Measurements from ENCODE around the gene MAP2K7.
"Not testable (repeated sequence)": the region's sequence is repeated elsewhere in the genome, so short reads cannot be mapped to it uniquely, and the experiment has no call there.

The MAP2K7 gene

DNA sequence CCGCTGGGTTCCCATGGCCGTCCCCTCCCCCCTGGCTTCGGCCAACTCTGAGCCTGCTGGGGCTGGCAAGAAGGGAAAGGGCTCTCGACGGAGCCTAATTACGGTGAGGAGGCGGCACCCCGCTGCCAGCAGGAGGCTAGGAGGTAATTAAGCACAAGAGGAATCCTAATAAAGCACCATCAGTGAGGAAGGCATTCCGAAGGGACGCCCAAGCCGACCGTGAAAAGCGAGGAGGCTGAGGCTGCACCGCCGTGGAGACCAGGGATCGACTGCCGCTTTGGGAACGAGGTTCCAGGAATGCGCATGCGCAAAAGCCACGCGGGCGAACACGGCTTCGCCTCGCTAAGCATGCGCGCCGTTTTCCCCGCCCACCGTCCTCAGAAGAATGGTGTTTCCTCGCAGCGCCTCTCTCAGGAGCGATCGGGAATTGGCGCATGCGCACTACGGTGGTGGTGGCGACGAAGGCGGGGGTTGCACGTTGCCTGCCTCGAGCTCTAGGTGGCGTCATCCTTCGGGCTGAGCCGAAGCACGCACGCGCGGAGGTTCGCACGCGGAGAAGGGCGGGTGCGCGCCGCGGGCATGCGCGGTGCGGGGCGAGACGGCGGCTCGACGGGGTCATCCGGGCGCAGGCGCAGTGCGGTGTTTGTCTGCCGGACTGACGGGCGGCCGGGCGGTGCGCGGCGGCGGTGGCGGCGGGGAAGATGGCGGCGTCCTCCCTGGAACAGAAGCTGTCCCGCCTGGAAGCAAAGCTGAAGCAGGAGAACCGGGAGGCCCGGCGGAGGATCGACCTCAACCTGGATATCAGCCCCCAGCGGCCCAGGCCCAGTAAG, at the start of gene MAP2K7:
Gene MAP2K7 (plus strand): TSS at position 634 of the 830 bp plus-strand sequence. CDS start 68 bp downstream, at position 702.
- in situ Hi-C loops (cut with MboI; ENCODE audit: low sequenced_read_pairs), result no loop called here

DNA sequence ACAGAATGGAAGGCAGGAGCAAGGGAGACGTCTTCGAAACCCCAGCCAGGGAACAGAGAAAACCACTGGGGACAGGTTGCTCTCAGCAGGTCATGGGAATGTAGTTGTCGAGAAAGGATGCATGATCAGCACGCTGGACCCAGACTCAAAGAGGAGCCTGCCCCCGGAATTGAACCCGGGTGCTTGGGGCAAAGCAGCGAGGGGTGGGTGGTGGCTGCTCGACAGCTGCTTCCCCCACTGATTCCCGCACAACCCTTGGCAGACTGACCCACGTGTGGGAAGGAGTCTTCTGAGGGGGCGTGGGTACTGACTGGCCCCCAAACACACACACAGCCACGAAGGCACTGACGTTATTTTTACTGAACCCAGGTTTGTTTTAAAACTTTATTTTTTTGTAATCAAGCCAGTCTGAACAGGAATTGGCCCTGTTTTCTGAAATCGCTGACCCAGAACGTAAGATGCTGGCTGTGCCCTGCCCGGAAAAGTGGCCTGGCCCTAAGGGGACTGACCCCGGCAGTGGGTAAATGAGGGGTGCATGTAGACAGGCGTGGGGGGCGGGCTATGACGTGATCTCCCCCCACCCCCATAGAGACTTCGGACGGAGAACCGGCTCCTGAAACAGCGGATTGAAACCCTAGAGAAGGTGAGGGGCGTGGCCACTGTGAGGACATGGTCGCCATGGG, 48.1 kb upstream of the MAP2K7 start:
- in situ Hi-C loops (cut with MboI; ENCODE audit: low sequenced_read_pairs), result no loop called here

DNA sequence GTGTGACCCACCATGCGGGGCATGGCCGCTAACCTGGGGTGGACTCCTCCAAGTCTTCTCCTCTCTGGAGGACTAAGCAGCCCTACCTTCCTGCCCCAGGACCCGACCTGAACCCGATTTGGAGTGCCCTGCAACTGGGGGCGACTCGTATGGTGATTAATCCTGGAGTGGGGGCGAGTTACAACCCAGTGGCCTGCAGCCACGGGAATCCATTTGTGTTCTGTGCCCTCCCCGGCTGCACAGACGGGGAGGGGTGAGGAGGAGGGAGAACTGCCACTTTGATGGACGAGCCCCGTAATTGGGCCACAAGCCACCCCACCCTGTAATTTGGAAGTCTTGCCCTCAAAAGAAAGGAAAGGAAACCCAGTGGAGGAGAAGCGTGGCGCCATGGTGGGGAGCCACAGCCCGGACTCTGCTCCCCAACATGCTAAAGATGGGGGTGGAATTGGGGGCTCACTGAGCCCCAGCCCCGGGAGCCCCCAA, 47.5 kb upstream of the MAP2K7 start:
- in situ Hi-C loops (cut with MboI; ENCODE audit: low sequenced_read_pairs), result no loop called here

DNA sequence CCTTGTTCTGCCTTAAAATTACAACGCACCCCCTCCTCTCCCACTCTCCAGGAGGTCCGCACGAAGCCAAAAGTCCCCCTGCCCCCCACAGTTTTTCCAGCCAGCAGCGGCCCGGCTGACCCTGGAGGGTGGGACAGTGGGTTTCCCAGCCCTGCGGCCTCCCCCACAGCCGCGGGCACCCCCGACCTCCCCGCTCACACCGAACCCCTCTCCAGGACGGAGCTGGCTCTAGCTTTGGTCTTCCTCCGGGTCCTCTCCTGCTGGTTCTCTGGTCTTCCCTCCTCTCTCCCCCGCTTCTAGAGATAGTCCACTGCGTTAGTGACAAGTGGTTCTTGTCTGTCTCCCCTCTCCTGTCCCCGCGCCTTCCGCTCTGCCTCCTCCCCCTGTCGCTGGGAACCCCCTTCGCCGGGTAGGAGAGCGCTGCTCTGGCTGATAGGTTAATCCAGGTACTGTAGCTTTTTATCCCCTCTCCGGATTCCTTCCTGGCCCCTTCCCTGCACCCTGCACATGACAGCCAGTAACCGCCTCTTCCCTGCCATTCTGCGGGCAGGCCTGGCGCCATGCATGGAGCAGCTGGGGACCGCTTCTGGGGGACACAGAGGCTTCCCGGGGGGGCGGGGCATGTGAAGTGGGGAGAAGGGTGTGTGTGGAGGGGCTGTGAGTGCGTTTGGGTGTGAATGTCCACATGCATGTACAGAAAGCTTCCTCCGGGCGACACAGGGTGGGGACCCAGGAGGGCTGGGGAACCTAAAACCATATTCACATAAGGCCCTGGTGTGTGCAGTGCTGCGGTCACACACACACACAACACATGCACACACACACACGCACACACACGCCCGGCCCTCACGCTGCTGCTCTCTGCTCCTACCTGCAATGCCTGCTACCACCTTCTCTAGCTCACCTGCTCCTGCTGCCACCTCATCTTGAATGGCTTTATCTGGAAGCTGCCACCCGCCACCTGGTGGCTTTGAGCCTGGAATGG, 46.7 kb upstream of the MAP2K7 start:
- in situ Hi-C loops (cut with MboI; ENCODE audit: low sequenced_read_pairs), result no loop called here

DNA sequence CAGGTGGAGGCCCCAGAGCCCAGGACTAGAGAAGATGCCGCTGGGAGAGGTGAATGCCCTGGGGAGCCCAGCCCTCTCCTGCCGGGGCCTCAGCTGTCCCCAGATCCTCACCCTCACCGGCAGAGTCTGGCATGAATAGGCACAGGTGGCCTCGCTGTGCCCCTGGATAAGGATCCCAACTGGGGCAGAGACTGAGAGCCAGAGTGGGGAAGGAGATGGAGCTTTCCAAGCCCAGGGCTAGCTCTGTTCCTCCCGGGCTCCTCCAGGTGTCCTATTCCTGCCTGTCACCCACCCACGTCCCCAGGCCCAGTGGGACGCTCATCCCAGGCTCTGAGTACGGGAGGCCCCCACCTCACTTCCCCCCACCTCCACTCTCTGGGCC, 46.0 kb upstream of the MAP2K7 start:
- in situ Hi-C loops (cut with MboI; ENCODE audit: low sequenced_read_pairs), result no loop called here

DNA sequence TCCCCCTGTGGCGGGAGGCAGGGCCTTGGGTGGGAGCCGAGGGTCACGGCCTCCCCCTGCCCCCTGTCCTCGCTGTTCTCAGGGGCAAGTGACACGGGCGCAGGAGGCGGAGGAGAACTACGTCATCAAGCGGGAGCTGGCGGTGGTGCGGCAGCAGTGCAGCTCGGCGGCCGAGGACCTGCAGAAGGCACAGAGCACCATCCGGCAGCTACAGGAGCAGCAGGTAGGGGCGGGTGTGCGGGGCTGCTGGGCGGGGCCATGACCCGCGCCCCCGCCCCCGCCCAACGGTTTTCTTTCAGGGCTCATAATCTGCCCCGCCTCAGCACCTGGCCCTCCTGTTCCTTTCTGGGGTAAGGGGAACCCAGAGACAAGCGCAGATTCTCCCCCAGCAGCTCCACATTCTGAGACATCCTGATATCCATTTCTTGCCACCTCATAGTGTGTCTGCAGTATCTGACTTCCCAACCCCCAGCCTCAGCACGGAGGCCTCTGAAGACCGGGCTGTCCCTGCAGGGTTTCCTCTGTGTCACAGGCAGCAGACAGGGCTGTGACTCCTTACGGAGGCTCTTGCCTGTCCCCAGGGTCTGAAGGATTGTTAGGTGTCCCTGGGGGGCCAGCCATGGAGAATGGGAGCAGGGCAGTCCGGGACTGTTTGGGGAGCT, 45.4 kb upstream of the MAP2K7 start:
- in situ Hi-C loops (cut with MboI; ENCODE audit: low sequenced_read_pairs), result no loop called here

DNA sequence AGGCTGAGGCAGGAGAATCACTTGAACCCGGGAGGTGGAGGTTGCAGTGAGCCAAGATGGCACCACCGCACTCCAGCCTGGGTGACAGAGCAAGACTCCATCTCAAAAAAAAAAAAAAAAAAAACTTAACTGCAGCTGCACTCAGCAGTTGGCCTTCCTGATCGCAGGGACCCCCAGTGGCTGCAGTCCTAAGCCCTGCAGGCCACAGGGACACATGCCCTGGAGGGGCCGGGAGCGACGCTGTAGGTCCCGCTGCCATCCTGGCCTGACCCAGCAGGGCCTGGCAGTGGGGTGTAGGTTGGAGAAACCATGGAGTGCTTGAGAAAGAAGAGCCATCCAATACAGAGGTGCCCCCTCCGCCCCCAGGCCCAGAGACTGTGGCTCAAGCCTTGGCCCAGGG, 44.6 kb upstream of the MAP2K7 start:
- in situ Hi-C loops (cut with MboI; ENCODE audit: low sequenced_read_pairs), result not testable (repeated sequence)

DNA sequence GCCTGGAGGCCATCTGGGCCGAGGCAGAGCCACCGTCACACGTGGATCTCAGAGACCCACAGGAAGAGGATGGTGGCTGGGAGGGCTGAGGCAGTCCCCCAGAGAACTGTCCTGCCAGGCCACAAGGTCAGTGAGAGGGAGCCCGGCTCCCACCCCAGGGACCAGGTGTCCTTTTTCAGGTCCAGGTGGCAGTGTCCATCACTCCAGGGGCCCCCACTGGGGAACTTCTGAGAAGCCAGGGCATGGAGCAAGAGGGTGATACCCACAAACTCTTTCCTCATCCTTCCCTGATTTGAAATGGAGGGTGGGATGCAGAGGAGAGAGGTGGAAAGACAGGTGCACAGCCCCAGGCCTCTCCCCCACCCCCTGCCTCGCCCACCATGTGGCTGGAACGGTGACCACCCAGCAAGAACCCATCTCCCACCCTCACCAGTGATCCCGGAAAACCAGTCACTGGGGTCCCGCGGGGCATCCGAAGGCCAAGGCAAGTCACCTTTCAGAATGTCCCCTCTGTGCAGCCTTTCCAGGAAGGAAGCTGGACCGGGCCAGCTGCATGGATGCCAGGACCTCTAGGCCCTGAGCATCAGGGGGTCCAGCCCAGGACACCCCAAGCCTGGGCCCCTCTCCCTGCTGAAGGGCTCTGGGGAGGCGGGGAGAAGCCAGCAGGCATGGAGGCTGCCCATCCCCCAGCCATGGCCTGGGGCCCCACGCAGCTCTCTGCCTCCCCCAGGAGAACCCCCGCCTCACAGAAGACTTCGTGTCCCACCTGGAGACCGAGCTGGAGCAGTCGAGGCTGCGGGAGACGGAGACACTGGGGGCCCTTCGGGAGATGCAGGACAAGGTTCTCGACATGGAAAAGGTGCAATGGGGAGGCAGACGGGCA, 43.6 kb upstream of the MAP2K7 start:
- in situ Hi-C loops (cut with MboI; ENCODE audit: low sequenced_read_pairs), result no loop called here

DNA sequence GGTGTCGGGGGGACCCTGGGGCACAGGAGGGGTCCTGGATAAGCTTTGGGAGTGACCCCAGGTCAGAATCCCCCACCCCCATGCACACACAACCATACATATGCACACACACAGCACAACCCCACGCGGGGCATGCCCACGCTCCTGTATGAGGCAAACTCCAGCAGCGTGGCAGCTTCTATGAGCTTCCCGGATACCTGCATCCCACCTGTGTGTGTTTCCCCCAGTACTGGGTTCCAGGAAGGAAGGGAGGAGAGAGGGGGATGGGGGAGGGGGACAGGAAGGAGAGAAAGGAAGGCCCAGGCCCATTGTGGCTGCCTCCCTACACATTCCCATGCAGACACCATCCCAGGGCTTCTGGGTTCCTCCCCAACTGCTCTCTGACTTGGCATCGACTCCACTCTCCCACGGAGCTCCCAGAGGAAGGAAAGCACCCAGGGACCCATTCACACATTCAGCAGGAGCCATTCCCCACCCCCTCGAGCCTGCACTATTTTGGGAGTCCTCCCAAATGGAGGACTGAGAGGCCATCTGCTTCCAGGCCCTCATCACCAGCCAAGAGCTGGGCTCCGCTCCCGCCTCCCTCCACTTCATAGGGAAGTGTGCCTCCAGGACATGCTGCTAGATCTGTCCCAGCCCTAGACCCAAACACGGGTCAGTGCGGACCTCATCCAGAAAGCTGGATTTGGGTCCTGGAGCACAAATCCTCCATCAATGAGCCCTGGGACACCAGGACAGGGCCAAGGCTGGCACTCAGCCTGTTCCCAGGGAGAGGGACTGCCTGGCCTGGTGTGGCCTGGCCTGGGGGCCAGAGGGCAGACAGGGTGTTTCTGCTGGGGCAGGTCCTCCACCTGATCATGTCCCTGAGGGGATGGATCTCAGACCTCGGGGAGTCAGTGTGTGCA, 42.7 kb upstream of the MAP2K7 start:
- in situ Hi-C loops (cut with MboI; ENCODE audit: low sequenced_read_pairs), result no loop called here

DNA sequence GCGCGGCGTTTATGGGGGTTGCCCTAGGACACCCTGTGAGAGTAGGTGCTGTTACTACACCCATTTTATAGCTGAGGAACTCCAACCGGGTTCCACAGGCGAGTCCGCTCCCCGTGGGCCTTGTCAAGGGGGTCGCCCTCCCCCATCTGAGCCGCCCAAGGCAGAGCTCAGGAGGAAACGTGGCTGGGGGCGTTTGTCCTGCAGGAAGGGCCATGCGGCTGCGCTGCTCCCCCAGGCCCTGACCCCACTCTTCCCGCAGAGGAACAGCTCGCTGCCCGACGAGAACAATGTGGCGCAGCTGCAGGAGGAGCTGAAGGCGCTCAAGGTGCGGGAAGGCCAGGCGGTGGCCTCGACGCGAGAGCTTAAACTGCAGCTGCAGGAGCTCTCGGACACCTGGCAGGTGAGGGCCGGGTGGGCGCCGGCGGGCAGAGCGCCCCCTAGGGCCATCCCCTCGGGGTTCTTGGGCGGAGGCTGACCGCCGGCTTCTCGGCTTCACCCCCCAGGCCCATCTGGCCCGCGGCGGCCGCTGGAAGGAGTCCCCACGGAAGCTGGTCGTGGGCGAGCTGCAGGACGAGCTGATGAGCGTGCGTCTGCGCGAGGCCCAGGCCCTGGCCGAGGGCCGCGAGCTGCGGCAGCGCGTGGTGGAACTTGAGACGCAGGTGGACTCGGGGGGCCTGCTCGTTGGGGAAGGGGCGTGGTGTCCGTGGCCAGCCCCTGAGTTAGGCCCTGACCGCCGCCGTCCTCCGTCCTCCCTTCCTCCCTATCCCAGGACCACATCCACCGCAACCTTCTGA, 41.9 kb upstream of the MAP2K7 start:
- in situ Hi-C loops (cut with MboI; ENCODE audit: low sequenced_read_pairs), result no loop called here

DNA sequence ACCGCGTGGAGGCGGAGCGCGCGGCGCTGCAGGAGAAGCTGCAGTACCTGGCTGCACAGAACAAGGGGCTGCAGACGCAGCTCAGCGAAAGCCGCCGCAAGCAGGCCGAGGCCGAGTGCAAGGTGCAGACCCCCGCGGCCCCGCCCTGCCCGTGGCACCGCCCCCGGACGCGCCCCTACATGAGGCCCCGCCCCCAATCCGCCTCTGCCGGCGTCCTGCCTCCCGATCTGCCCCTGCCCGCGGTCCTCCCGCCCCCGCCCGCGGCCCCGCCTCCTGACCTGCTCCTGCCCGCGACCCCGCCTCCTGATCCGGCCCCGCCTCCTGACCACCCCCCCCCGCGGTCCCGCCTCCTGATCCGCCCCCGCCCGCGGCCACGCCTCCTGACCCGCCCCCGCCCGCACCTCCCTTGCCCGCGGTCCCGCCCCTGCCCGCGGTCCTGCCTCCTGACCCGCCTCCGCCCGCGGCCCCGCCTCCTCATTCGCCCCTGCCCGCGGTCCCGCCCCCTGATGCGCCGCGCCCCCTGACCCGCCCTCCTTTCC, 41.2 kb upstream of the MAP2K7 start:
- in situ Hi-C loops (cut with MboI; ENCODE audit: low sequenced_read_pairs), result no loop called here

DNA sequence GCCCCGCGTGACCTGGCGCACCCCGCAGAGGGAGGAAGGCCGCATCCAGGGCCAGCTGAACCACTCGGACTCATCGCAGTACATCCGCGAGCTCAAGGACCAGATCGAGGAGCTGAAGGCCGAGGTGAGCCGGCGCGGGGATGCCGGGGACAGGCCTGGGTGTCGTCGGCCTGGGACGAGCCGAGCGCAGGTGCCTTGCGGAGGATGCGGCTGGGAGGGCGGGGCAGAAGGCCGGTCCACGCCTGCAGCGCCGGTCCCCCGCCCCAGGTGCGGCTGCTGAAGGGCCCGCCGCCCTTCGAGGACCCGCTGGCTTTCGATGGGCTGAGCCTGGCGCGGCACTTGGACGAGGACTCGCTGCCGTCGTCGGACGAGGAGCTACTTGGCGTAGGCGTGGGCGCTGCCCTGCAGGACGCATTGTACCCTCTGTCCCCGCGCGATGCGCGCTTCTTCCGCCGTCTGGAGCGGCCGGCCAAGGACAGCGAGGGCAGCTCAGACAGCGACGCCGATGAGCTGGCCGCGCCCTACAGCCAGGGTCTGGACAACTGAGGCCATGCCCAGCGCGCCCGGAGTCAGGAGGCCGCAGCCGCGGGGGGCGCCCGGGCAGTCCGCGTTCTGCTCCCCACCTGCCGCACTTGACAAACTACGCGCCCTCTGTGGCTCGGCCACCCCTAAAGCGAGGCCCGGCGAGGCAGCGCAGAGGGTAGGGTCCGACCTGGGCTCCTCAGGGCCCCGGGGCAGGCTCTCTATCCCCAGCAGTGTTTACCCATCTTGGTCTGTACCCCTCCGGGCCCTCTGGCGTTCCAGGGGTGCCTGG, 40.3 kb upstream of the MAP2K7 start:
- in situ Hi-C loops (cut with MboI; ENCODE audit: low sequenced_read_pairs), result no loop called here

DNA sequence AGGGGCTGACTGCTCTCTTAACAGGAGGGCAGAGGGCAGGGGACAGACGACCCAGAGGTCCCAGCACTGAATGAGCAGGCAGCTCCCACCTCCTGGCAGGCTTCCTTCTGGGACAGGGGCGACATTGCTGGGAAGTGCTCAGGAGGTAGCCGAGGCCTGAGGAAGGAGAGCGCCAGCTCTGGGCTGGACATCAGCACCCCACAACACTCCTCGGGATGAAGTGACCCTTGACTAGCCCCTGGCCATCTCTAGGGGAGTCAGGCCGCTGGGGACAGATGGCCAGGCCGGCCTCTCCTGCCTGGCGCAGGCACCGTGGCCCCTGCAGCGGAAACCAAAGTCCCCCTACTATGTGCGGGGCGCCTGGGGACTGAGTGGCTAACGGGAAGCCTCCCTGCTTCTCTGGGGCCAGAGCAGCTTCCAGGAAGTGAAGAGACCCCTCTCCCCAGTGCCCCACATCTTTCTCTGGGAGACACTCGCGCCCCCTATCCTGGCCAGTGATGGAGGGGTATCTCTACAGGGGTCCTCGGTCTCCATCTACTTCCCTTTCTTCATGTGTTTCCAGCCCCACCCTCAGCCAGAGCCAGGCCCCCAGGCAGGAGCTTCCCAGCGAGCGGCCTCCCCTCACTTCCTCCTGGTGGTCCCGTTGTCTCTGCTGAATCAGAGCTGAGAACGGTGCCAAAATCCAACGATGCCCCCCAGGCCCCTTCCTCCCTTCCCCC, 39.5 kb upstream of the MAP2K7 start:
- in situ Hi-C loops (cut with MboI; ENCODE audit: low sequenced_read_pairs), result no loop called here

DNA sequence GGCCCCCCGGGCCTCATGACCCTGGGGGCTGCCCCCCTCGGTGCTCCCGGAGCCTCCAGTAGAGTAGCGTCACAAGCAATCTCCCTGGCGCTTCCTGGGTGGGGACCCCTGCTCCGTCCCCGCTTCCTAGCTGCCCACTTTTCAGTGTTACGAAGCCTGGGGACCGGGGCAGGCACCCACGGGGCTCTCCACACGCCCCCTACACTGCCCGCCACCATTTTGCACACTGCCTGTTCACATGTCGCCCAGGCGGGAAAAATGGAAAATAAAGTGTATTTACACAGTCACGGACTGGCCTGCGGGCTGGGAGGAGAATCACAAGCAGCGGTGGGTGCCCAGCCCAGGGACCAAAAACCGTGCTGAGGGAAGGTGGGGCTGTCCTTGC, 39.0 kb upstream of the MAP2K7 start:
- in situ Hi-C loops (cut with MboI; ENCODE audit: low sequenced_read_pairs), result no loop called here

DNA sequence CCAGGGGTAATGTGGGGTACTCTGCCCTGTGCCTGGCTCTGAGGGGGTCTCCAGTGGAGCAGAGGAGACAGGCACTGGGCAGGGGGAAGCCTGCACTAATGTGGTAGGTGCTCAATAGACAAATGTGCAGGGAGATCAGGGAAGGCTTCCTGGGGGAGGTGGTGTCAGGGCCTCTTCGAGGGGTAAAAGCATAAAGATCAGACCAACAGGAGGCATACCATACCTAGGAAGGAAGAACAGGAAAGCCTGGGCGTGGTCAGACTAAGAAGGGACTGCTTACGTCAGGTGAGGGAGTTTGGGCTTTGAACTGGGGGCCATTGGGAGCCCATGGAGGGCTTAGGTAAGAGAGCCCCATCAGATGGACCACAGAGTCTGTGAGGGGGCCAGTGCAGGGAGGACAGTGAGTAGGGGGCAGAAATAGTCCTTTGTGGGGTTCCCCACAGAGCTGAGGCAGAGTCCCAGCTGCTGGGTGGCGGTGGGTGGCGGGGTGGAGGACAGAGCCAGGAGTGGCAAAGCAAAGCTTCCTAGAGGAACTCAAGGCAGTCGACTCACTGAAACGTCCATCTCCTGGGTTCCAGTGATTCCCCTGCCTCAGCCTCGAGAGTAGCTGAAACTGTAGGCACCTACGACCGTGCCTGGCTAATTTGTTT, 38.3 kb upstream of the MAP2K7 start:
- in situ Hi-C loops (cut with MboI; ENCODE audit: low sequenced_read_pairs), result no loop called here
